Subcutaneous adipose tissue (tissue), 4 donors: ENCODE data around the gene UBAC2. TPM values are rescaled to one million over a fixed set of nuclear protein-coding genes. Genes with fewer than 3 reads are reported as not detected.

ENCODE experiments used
- CTCF ChIP-seq: fragments of 450-650 bp; IDR thresholded peaks from one replicate; pipeline ENCODE4 v1.5.1; 2016; ENCODE audit warnings: low read depth, mild to moderate bottlenecking, control low read depth, antibody characterized with exemption, moderate library complexity
- small RNA-seq: library from RNA; depleted of rRNA; stranded (forward); fragments of <200 nt; gene quantifications from one replicate; pipeline ENCODE3, GENCODE V24; 2016
- total RNA-seq, 4 donors: library from RNA; depleted of rRNA; stranded (reverse); fragments of >200 nt; gene quantifications; one replicate each; pipeline ENCODE4 v1.1.0, GENCODE V29; 2016

UBAC2 gene
- total RNA-seq, 4 donors from 2014 or later = 47.4 to 73.3 (median 65.8) TPM

- TF ChIP-seq CTCF = no peak
Observed at GRCh38 chr13:99433543-99434075, 233.0 kb downstream of the UBAC2 start.

GRCh38 chr13:99434258-99434788 is 233.7 kb downstream of the UBAC2 start:
- no peak for TF ChIP-seq CTCF

GRCh38 chr13:99435116-99435515 is 234.5 kb downstream of the UBAC2 start:
- TF ChIP-seq CTCF = no peak

- TF ChIP-seq CTCF = no peak
Observed at GRCh38 chr13:99435998-99436397, 235.3 kb downstream of the UBAC2 start.

Small RNAs within 50 kb of the gene (small RNA-seq; reads per million reads assigned to genes)
- gene MIR623 = not detected
- gene RN7SKP9 = not detected

Other genes with a start within 250 kb of the UBAC2 start
- gene DOCK9, start 222.8 kb upstream of the UBAC2 start, total RNA-seq = 100 to 1,000 TPM in 3 of 4 donors, 10 to 100 TPM in 1; 78.7 to 306 (median 142) TPM
- under 1 TPM in 1 of 4 donors, not detected in 3; 0.51 TPM for gene GPR18, start 57.5 kb downstream of the UBAC2 start, total RNA-seq
- 100 to 1,000 TPM in 1 of 4 donors, 10 to 100 TPM in 2, 1 to 10 TPM in 1; 6.0 to 185 (median 41.9) TPM for gene GPR183, start 106.5 kb downstream of the UBAC2 start, total RNA-seq